B cell (primary cell): ENCODE measurements around the gene RTP1. TPM values are rescaled to one million over a fixed set of nuclear protein-coding genes. Genes with fewer than 3 reads are reported as not detected.

ENCODE experiments used
- ATAC-seq: fragments of 200-7000 bp; cut with Tn5 transposase; one replicate; pipeline ENCODE4 v1.10.0; 2021; ENCODE audit warnings: low read depth, mild to moderate bottlenecking, moderate number of reproducible peaks, moderate library complexity
- CTCF ChIA-PET: fragments of 350-600 bp; sonication (Branson Sonifier 250); formaldehyde crosslinking; loops from one replicate; lab custom pipeline; 2021; ENCODE audit warnings: antibody characterized with exemption, inconsistent platforms; lab: Charles Lee
- POLR2A ChIA-PET: fragments of 350-600 bp; sonication (Branson Sonifier 250); formaldehyde crosslinking; loops from one replicate; lab custom pipeline; 2021; ENCODE audit warnings: antibody characterized with exemption; lab: Charles Lee
- DNase-seq: peaks from one replicate; pipeline ENCODE4 v3.0.0; 2013
- H2AFZ ChIP-seq: 2 replicates; pipeline ENCODE4 v1.6.1; 2012; ENCODE audit warnings: mild to moderate bottlenecking, low read depth, low read length; ENCODE audit not compliant: insufficient read depth, poor library complexity, severe bottlenecking
- H3K27ac ChIP-seq, 2 donors: 1 replicate in 1 of 2; 2 replicates in 1 of 2; pipeline ENCODE4 v1.5.1; 2012 to 2013; ENCODE audit warnings: low read length in 2 of 2, mild to moderate bottlenecking in 2 of 2, moderate library complexity in 1 of 2
- H3K27me3 ChIP-seq, 4 experiments: fragments of 200-600 bp in 1 of 4; sonication (generic) in 1 of 4; replicated peaks in 1 of 4; 1 replicate in 2 of 4; 2 replicates in 2 of 4; pipeline versions ENCODE4 v1.6.1 to v1.7.0; 2013 to 2016; ENCODE audit warnings: low read length in 3 of 4, mild to moderate bottlenecking in 2 of 4, mixed read lengths in 1 of 4, moderate library complexity in 1 of 4; ENCODE audit not compliant: insufficient read depth in 4 of 4, control insufficient read depth in 3 of 4; ENCODE audit errors: control extremely low read depth in 1 of 4
- H3K36me3 ChIP-seq, 2 experiments: replicated peaks in 1 of 2; 1 replicate in 1 of 2; 2 replicates in 1 of 2; pipeline versions ENCODE4 v1.6.1 to v1.7.1; 2013; ENCODE audit warnings: low read length in 1 of 2; ENCODE audit not compliant: insufficient read depth in 2 of 2, control insufficient read depth in 1 of 2; ENCODE audit errors: control extremely low read depth in 1 of 2, extremely low read depth in 1 of 2
- H3K4me1 ChIP-seq, 2 donors: fragments of 200-600 bp in 1 of 2; sonication (generic) in 1 of 2; 1 replicate in 1 of 2; 2 replicates in 1 of 2; pipeline versions ENCODE4 v1.5.1 to v1.6.1; 2013 to 2017; ENCODE audit warnings: low read length in 2 of 2; ENCODE audit not compliant: control insufficient read depth in 2 of 2, insufficient read depth in 2 of 2
- H3K4me2 ChIP-seq: replicated peaks from 2 replicates; pipeline ENCODE3; 2012; ENCODE audit warnings: mild to moderate bottlenecking, low read depth, low read length; ENCODE audit not compliant: poor library complexity, severe bottlenecking
- H3K4me3 ChIP-seq, 5 experiments: fragments of 200-600 bp in 1 of 5; sonication (generic) in 1 of 5; 1 replicate in 3 of 5; 2 replicates in 2 of 5; pipeline versions ENCODE4 v1.5.1 to v1.7.0; 2011 to 2016; ENCODE audit warnings: low read length in 4 of 5, mild to moderate bottlenecking in 4 of 5, low read depth in 2 of 5, control low read depth in 1 of 5, moderate library complexity in 1 of 5; ENCODE audit not compliant: insufficient read depth in 1 of 5; ENCODE audit errors: control extremely low read depth in 1 of 5, extremely low read depth in 1 of 5
- H3K79me2 ChIP-seq: fragments of 200-600 bp; sonication (generic); one replicate; pipeline ENCODE4 v1.6.0; 2016; ENCODE audit warnings: low read length; ENCODE audit not compliant: control insufficient read depth, insufficient read depth
- H3K9ac ChIP-seq: fragments of 200-600 bp; sonication (generic); 2 replicates; pipeline ENCODE4 v1.6.1; 2017; ENCODE audit warnings: mild to moderate bottlenecking, low read length, moderate library complexity
- H3K9me3 ChIP-seq, 3 donors: one replicate each; pipeline versions ENCODE4 v1.6.1 to v1.7.1; 2013; ENCODE audit warnings: low read length in 2 of 3; ENCODE audit not compliant: control insufficient read depth in 2 of 3, insufficient read depth in 1 of 3; ENCODE audit errors: control extremely low read depth in 1 of 3
- H4K20me1 ChIP-seq: 2 replicates; pipeline ENCODE4 v1.6.0; 2012; ENCODE audit warnings: mild to moderate bottlenecking, low read length; ENCODE audit not compliant: insufficient read depth, control insufficient read depth, poor library complexity, severe bottlenecking
- H3K27ac Mint-ChIP-seq: one replicate; pipeline ENCODE4 v1.8.0; 2021; ENCODE audit warnings: mixed read lengths
- H3K27me3 Mint-ChIP-seq: one replicate; pipeline ENCODE4 v1.8.0; 2021; ENCODE audit warnings: mixed read lengths
- H3K4me1 Mint-ChIP-seq: one replicate; pipeline ENCODE4 v1.8.0; 2021; ENCODE audit warnings: mixed read lengths
- H3K4me3 Mint-ChIP-seq: one replicate; pipeline ENCODE4 v1.8.0; 2021; ENCODE audit warnings: mixed read lengths
- H3K9me3 Mint-ChIP-seq: one replicate; pipeline ENCODE4 v1.8.0; 2022; ENCODE audit warnings: mixed read lengths; ENCODE audit not compliant: insufficient read depth
- EZH2 ChIP-seq: IDR thresholded peaks from 2 replicates; pipeline ENCODE4 v1.6.1; 2012; ENCODE audit warnings: borderline replicate concordance, low read depth, mild to moderate bottlenecking, moderate library complexity, low read length; ENCODE audit not compliant: insufficient read depth, poor library complexity, severe bottlenecking
- WGBS: methylation state at CpG from one replicate; pipeline ENCODE4 v1.1.5; 2013; ENCODE audit warnings: missing lambda C conversion rate; ENCODE audit not compliant: insufficient coverage; 5-methylcytosine and 5-hydroxymethylcytosine counted together
- intact Hi-C: fragments of 100-400 bp; cut with micrococcal nuclease; formaldehyde crosslinking; loops from one replicate; pipeline ENCODE4 v1.10.0; 2022
- polyA plus RNA-seq: library from polyadenylated mRNA; depleted of rRNA; stranded (reverse); fragments of >200 nt; gene quantifications from 2 replicates; pipeline ENCODE4 v1.2.3, GENCODE V29; 2012
- total RNA-seq, 2 donors: library from RNA; stranded (reverse); fragments of 120-200 nt in 1 of 2; gene quantifications; 1 replicate in 1 of 2; 2 replicates in 1 of 2; pipeline versions ENCODE4 v1.2.3 to v1.2.4, GENCODE V29; 2013 to 2022
- TF ChIP-seq, protein P1 (sequence below): fragments of 200-600 bp; IDR thresholded peaks from one replicate; pipeline ENCODE4 v1.8.0; 2022; ENCODE audit warnings: antibody characterized with exemption, mild to moderate bottlenecking

RTP1 gene
- total and polyA plus RNA-seq, 2 donors (not counting 1 experiment from before 2014, with no cell fraction given) = not detected

DNA sequence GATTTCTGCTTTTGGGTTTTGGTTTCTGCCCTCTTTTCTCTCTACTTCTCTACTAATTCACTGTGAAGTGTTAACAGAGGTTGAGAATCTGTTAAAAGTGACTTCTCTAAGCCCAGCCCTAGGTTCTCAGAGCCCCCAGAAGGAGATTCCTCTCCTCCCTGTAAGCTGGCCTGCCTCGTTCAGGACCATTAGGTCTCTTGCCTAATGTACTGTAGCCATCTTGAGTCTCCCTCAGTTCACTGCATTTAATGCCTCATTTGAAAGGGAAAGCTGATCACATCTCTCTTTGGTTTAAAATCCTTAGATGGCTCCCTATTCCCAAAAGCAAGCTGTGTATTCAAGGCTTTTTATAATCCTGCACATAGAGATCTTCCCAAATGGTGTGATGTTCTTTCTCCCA, 16.3 kb downstream of the RTP1 start:
- no peaks in the 10 kb centered on the region for H3K4me1 Mint-ChIP-seq

DNA sequence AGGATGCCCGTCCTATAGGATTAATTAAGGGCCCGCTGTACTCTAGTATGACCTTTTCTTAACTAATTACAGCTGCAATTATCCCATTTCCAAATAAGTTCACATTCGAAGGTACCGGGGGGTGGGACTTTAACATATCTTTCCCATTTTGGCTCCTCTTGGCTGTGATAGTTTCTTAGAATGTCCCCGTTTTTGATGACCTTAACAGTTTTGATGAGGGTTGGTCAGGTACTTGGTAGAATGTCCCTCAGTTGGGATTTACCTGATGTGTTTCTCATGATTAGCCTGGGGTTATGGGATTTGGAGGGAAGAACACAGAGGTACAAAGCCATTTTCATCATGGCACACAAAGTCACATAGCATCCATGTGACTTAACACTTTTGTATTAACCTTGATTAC, 18.2 kb downstream of the RTP1 start:
- Histone ChIP-seq H3K4me1 (no peaks in the 10 kb centered on the region), H3K36me3 (no peaks in the 10 kb centered on the region), H3K27ac (no peak overlapping the region), H3K9me3 (no peaks in the 10 kb centered on the region), H4K20me1 (no peaks in the 10 kb centered on the region), H3K27me3 (peaks cover 0 to 13% (median 2%) of the 10 kb centered on the region in 4 experiments), H2AFZ (no peak overlapping the region), H3K9ac (no peak overlapping the region), H3K4me3 (no peak overlapping the region), H3K4me2 (no peak overlapping the region), H3K79me2 (no peaks in the 10 kb centered on the region)
- intact Hi-C loops = no loop called here
- ChIA-PET CTCF (interaction anchor here (1.1 to 1.2 kb wide), 2 partner anchors 107 to 464 kb away, joined by 3 to 6 read pairs; no protein-coding TSS in a partner anchor), POLR2A (no interaction called here)
- H3K4me1 Mint-ChIP-seq = no peaks in the 10 kb centered on the region
- DNase-seq (no peak), ATAC-seq (no peak)
- H3K9me3 Mint-ChIP-seq = no peaks in the 10 kb centered on the region
- 94% methylated on average over 2 of the region's 5 CpGs for whole genome bisulfite sequencing
- TF ChIP-seq, protein P1, sequence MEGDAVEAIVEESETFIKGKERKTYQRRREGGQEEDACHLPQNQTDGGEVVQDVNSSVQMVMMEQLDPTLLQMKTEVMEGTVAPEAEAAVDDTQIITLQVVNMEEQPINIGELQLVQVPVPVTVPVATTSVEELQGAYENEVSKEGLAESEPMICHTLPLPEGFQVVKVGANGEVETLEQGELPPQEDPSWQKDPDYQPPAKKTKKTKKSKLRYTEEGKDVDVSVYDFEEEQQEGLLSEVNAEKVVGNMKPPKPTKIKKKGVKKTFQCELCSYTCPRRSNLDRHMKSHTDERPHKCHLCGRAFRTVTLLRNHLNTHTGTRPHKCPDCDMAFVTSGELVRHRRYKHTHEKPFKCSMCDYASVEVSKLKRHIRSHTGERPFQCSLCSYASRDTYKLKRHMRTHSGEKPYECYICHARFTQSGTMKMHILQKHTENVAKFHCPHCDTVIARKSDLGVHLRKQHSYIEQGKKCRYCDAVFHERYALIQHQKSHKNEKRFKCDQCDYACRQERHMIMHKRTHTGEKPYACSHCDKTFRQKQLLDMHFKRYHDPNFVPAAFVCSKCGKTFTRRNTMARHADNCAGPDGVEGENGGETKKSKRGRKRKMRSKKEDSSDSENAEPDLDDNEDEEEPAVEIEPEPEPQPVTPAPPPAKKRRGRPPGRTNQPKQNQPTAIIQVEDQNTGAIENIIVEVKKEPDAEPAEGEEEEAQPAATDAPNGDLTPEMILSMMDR = no peak
- no peak for TF ChIP-seq EZH2
- H3K27ac Mint-ChIP-seq = no peak overlapping the region
- peaks cover 32% of the 10 kb centered on the region for H3K27me3 Mint-ChIP-seq
- H3K4me3 Mint-ChIP-seq = no peak overlapping the region

More for the DNA sequence above, 16.3 kb downstream of the RTP1 start:
- no peak for TF ChIP-seq EZH2
- TF ChIP-seq, protein P1 = no peak
- intact Hi-C loops = no loop called here
- Mint-ChIP-seq H3K27ac (no peak overlapping the region), H3K9me3 (no peaks in the 10 kb centered on the region), H3K27me3 (peaks cover 33% of the 10 kb centered on the region), H3K4me3 (no peak overlapping the region)
- Histone ChIP-seq H3K36me3 (no peaks in the 10 kb centered on the region), H2AFZ (no peak overlapping the region), H4K20me1 (no peaks in the 10 kb centered on the region), H3K4me2 (no peak overlapping the region), H3K27ac (no peak overlapping the region), H3K27me3 (peaks cover 0 to 17% (median 3%) of the 10 kb centered on the region in 4 experiments), H3K79me2 (no peaks in the 10 kb centered on the region), H3K4me1 (no peaks in the 10 kb centered on the region), H3K9me3 (no peaks in the 10 kb centered on the region), H3K4me3 (no peak overlapping the region), H3K9ac (no peak overlapping the region)
- no peak for ATAC-seq
- ChIA-PET POLR2A (no interaction called here), CTCF (no interaction called here)
- WGBS = 75% methylated on average over 1 of the region's 1 CpG
- no peak for DNase-seq
